GM13976 (cell line): Measurements from ENCODE around the gene CD99L2.

Experiments used
- DNase-seq: peaks from one replicate; pipeline ENCODE4 v3.0.0; 2012; ENCODE audit warnings: low spot score
- CTCF ChIP-seq: IDR thresholded peaks from 2 replicates; pipeline ENCODE4 v1.5.1; 2012; ENCODE audit warnings: borderline replicate concordance, mild to moderate bottlenecking; ENCODE audit not compliant: insufficient read depth; ENCODE audit errors: extremely low read depth, missing control alignments, control extremely low read depth
- in situ Hi-C: fragments of 300-500 bp; cut with MboI; formaldehyde crosslinking; loops from one replicate; pipeline ENCODE4 v1.12.0; 2022; ENCODE audit warnings: low sequenced_read_pairs, mixed read lengths, inconsistent platforms; ENCODE audit not compliant: unreplicated experiment

The CD99L2 gene

GRCh38 chrX:150848914-150849365 is 49.5 kb downstream of the CD99L2 start:
- DNase-seq: no peak
- in situ Hi-C loops: no loop called here
- TF ChIP-seq CTCF: no peak

- DNase-seq: no peak
- in situ Hi-C loops: no loop called here
- TF ChIP-seq CTCF: no peak
Observed at GRCh38 chrX:150847088-150847487, 51.4 kb downstream of the CD99L2 start.

GRCh38 chrX:150846130-150846529 is 52.3 kb downstream of the CD99L2 start:
- DNase-seq: no peak
- TF ChIP-seq CTCF: no peak
- in situ Hi-C loops: no loop called here

GRCh38 chrX:150845091-150845490 is 53.4 kb downstream of the CD99L2 start:
- in situ Hi-C loops: no loop called here
- TF ChIP-seq CTCF: no peak
- no peak for DNase-seq

- in situ Hi-C loops: no loop called here
- TF ChIP-seq CTCF: no peak
Observed at GRCh38 chrX:150844016-150844415, 54.5 kb downstream of the CD99L2 start.

GRCh38 chrX:150842198-150842685 is 56.2 kb downstream of the CD99L2 start:
- DNase-seq: no peak
- in situ Hi-C loops: no loop called here
- TF ChIP-seq CTCF: no peak

More at GRCh38 chrX:150844016-150844415, 54.5 kb downstream of the CD99L2 start:
- no peak for DNase-seq
